Measurements from ENCODE around the gene GPR155. TPM values are rescaled to one million over a fixed set of nuclear protein-coding genes. Genes with fewer than 3 reads are reported as not detected.

Gene GPR155
- total and polyA plus RNA-seq, 9 of the 15 experiments (the other 6 are each of a cell fraction or from before 2014, with no cell fraction given) = 0.04 to 0.40 (median 0.11) TPM; not detected in 1

DNA sequence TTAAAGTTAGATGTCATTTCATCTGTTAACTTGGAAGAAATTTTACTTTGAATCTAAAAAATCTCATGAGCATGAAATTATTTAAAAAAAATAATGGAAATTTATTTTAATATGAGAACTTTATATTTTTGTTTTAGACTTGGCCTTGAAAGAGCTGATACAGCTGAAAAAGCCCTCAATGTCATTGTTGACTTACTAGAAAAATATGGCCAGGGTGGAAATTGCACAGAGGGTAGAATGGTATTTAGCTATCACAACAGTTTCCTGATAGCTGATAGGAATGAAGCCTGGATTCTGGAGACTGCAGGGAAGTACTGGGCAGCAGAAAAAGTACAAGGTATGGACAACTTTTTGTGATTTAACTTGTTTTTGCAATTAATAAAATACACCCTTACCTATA lies 86.0 kb downstream of the GPR155 start:
- in situ Hi-C loops (cut with MboI) (no loop called here), intact Hi-C loops (cut with micrococcal nuclease) (no loop called here)
- ChIA-PET CTCF (ENCODE audit: low intra/inter-chr PET ratio) (no interaction called here), POLR2A (interaction anchor here (0.6 to 1.9 kb wide), 3 partner anchors 13 to 37 kb away, joined by 3 to 6 read pairs (median 3); no protein-coding TSS in a partner anchor)
- FAIRE-seq (no peak), DNase-seq (ENCODE audit: extremely low read depth in 1 of 4, low spot score in 3 of 4) (no peak), ATAC-seq (no peak)
- Histone ChIP-seq H3K27me3 (ENCODE audit: control insufficient read depth in 2 of 2, insufficient read depth in 2 of 2, low read length in 2 of 2) (no peaks in the 10 kb centered on the region), H3K9me1 (ENCODE audit: control insufficient read depth, insufficient read depth, low read length) (no peaks in the 10 kb centered on the region), H3K79me2 (ENCODE audit: control insufficient read depth, insufficient read depth, low read length) (peaks cover 5% of the 10 kb centered on the region; the same call in 2 of the 3 replicates), H3K9me3 (replicated peaks; ENCODE audit: control insufficient read depth, insufficient read depth, low read depth, low read length) (no peaks in the 10 kb centered on the region), H3K4me2 (ENCODE audit: insufficient read depth, low read length) (no peak overlapping the region), H3K36me3 (ENCODE audit: control insufficient read depth, insufficient read depth, low read length) (0 out of 3 replicates have a peak, but pooled peaks cover 2% of the 10 kb centered on the region), H3K9ac (ENCODE audit: insufficient read depth in 1 of 2, low read depth in 2 of 2, low read length in 2 of 2) (no peak overlapping the region), H4K20me1 (replicated peaks; ENCODE audit: control insufficient read depth, insufficient read depth, low read length) (no peaks in the 10 kb centered on the region), H3K4me1 (replicated peaks in 1 of 2; ENCODE audit: control insufficient read depth in 2 of 2, insufficient read depth in 2 of 2, low read length in 2 of 2) (peaks cover 0 to under 1% of the 10 kb centered on the region in 2 experiments; a peak in 1 of 5 replicates), H3K27ac (ENCODE audit: extremely low read depth, low read depth, low read length) (no peak overlapping the region), H2AFZ (ENCODE audit: low read depth, low read length) (no peak overlapping the region), H3K4me3 (no peak overlapping the region)
- TF ChIP-seq BRD4 (IDR thresholded peaks at IDR 0.05) = no peak
- 0 out of 2 replicates have a peak, but pooled peaks have one; percentile 7 for TF ChIP-seq MAFG (tag; conservative IDR thresholded peaks at IDR 0.05)
- TF ChIP-seq ZNF586 (CRISPR knock-in tag; conservative IDR thresholded peaks at IDR 0.05) = no peak
- peak; percentile 59 for TF ChIP-seq ZNF316 (IDR thresholded peaks at IDR 0.05)
- TF ChIP-seq TGIF2 (CRISPR knock-in tag; IDR thresholded peaks at IDR 0.05) = no peak
- TF ChIP-seq, protein P1, sequence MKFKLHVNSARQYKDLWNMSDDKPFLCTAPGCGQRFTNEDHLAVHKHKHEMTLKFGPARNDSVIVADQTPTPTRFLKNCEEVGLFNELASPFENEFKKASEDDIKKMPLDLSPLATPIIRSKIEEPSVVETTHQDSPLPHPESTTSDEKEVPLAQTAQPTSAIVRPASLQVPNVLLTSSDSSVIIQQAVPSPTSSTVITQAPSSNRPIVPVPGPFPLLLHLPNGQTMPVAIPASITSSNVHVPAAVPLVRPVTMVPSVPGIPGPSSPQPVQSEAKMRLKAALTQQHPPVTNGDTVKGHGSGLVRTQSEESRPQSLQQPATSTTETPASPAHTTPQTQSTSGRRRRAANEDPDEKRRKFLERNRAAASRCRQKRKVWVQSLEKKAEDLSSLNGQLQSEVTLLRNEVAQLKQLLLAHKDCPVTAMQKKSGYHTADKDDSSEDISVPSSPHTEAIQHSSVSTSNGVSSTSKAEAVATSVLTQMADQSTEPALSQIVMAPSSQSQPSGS (CRISPR knock-in tag; IDR thresholded peaks at IDR 0.05) = no peak
- TF ChIP-seq C11orf30 (IDR thresholded peaks at IDR 0.05; ENCODE audit: low read depth) = 0 out of 2 replicates have a peak, but pooled peaks have one; percentile 13
- no TSS peak for BruUV-seq (replicated peaks)

Data from K562 (cell line).